Transverse colon (tissue), 4 donors: Measurements from ENCODE around the gene TADA2A. TPM values are rescaled to one million over a fixed set of nuclear protein-coding genes. Genes with fewer than 3 reads are reported as not detected.

ENCODE experiments used
- DNase-seq: peaks from one replicate; pipeline ENCODE4 v3.0.0-alpha.2; 2019
- H3K27ac ChIP-seq, 4 donors: fragments of 200-600 bp; sonication (generic); 2 replicates each; pipeline ENCODE4 v1.5.1; 2016 to 2018; ENCODE audit warnings: inconsistent platforms in 4 of 4
- H3K27me3 ChIP-seq: fragments of 200-600 bp; sonication (generic); 2 replicates; pipeline ENCODE4 v1.5.1; 2017; ENCODE audit warnings: inconsistent platforms
- H3K36me3 ChIP-seq, 4 donors: fragments of 200-600 bp; sonication (generic); 2 replicates each; pipeline ENCODE4 v1.5.1; 2017 to 2019; ENCODE audit warnings: inconsistent platforms in 4 of 4
- H3K4me1 ChIP-seq, 4 donors: fragments of 200-600 bp; sonication (generic); 2 replicates each; pipeline ENCODE4 v1.5.1; 2017 to 2020; ENCODE audit warnings: inconsistent platforms in 4 of 4
- H3K4me3 ChIP-seq, 4 donors: fragments of 200-600 bp; sonication (generic); 1 replicate in 1 of 4; 2 replicates in 3 of 4; pipeline versions ENCODE4 v1.5.1 to v1.6.1; 2017 to 2019; ENCODE audit warnings: inconsistent platforms in 4 of 4
- H3K9me3 ChIP-seq, 2 donors: fragments of 200-600 bp; sonication (generic); 2 replicates each; pipeline ENCODE4 v1.5.1; 2017 to 2019; ENCODE audit warnings: inconsistent platforms in 2 of 2
- EP300 ChIP-seq: sonication (generic); formaldehyde crosslinking; IDR thresholded peaks from one replicate; pipeline ENCODE4 v1.6.1; 2017; ENCODE audit warnings: antibody characterized with exemption, low read depth
- POLR2A ChIP-seq: fragments of 450-650 bp; IDR thresholded peaks from one replicate; pipeline ENCODE4 v1.6.1; 2016; ENCODE audit warnings: antibody characterized with exemption, mild to moderate bottlenecking, moderate library complexity
- POLR2AphosphoS5 ChIP-seq, 3 donors: sonication (generic); formaldehyde crosslinking; IDR thresholded peaks; one replicate each; pipeline ENCODE4 v1.6.1; 2016; ENCODE audit warnings: antibody characterized with exemption in 3 of 3
- WGBS, 2 donors: methylation state at CpG; one replicate each; pipeline ENCODE4 v1.1.5; 2018; ENCODE audit warnings: low coverage in 1 of 2; 5-methylcytosine and 5-hydroxymethylcytosine counted together
- in situ Hi-C, 4 donors: fragments of 200-750 bp; cut with MboI; loops; one replicate each; pipeline versions ENCODE4 v1.15.0 to v1.15.1; 2017; ENCODE audit warnings: low sequenced_read_pairs in 3 of 4, low pct_ligation_motif_present in 1 of 4, low pct_unique_long_range_greater_than_20kb in 1 of 4
- intact Hi-C: fragments of 100-400 bp; cut with DNase I; formaldehyde crosslinking; loops from one replicate; pipeline ENCODE4 v1.15.1; 2023; ENCODE audit warnings: low total_unique reads
- total RNA-seq, 4 donors: library from RNA; depleted of rRNA; stranded (reverse); fragments of >200 nt; gene quantifications; one replicate each; pipeline ENCODE4 v1.1.0, GENCODE V29; 2016
- TF ChIP-seq, protein P1 (sequence below), 5 experiments: fragments of 200-600 bp in 3 of 5; fragments of 450-650 bp in 2 of 5; sonication (generic) in 3 of 5; IDR thresholded peaks; 1 replicate in 2 of 5; 2 replicates in 3 of 5; pipeline ENCODE4 v1.5.1; 2016 to 2017; ENCODE audit warnings: antibody characterized with exemption in 5 of 5, inconsistent platforms in 3 of 5, mild to moderate bottlenecking in 2 of 5, moderate library complexity in 1 of 5

The TADA2A gene
- total RNA-seq, 4 donors from 2014 or later, result 8.3 to 26.6 (median 12.4) TPM

DNA sequence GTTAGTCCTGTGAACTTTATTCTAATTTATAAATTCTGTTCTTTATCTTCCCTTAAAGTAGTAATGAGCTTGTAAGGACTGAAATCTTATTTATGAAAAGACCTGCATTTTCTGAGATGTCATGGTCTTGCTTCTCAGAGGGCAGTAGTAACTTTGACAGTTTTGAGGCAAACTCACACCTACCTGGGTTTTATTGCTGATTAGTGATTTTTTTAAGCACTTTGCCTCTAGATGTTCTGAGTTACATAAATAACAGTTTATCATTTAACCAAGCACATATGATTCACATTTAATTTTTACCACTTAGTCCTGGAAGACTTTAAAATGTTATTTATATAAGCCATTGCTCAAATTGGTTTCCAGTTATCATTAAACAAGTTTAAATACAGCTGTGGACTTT, 93.7 kb downstream of the TADA2A start:
- TF ChIP-seq POLR2AphosphoS5 (IDR thresholded peaks at IDR 0.05), result no peak
- no peak for TF ChIP-seq POLR2A
- TF ChIP-seq, protein P1, sequence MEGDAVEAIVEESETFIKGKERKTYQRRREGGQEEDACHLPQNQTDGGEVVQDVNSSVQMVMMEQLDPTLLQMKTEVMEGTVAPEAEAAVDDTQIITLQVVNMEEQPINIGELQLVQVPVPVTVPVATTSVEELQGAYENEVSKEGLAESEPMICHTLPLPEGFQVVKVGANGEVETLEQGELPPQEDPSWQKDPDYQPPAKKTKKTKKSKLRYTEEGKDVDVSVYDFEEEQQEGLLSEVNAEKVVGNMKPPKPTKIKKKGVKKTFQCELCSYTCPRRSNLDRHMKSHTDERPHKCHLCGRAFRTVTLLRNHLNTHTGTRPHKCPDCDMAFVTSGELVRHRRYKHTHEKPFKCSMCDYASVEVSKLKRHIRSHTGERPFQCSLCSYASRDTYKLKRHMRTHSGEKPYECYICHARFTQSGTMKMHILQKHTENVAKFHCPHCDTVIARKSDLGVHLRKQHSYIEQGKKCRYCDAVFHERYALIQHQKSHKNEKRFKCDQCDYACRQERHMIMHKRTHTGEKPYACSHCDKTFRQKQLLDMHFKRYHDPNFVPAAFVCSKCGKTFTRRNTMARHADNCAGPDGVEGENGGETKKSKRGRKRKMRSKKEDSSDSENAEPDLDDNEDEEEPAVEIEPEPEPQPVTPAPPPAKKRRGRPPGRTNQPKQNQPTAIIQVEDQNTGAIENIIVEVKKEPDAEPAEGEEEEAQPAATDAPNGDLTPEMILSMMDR (IDR thresholded peaks at IDR 0.05), result no peak
- no peak for TF ChIP-seq EP300
- intact Hi-C loops (no loop called here), in situ Hi-C loops (no loop called here)
- H3K9me3 ChIP-seq, result no peaks in the 10 kb centered on the region
- no peaks in the 10 kb centered on the region for H3K4me1 ChIP-seq
- no peak overlapping the region for H3K27ac ChIP-seq
- H3K4me3 ChIP-seq, result no peak overlapping the region
- no peak for DNase-seq
- H3K27me3 ChIP-seq, result no peaks in the 10 kb centered on the region
- no peaks in the 10 kb centered on the region for H3K36me3 ChIP-seq

DNA sequence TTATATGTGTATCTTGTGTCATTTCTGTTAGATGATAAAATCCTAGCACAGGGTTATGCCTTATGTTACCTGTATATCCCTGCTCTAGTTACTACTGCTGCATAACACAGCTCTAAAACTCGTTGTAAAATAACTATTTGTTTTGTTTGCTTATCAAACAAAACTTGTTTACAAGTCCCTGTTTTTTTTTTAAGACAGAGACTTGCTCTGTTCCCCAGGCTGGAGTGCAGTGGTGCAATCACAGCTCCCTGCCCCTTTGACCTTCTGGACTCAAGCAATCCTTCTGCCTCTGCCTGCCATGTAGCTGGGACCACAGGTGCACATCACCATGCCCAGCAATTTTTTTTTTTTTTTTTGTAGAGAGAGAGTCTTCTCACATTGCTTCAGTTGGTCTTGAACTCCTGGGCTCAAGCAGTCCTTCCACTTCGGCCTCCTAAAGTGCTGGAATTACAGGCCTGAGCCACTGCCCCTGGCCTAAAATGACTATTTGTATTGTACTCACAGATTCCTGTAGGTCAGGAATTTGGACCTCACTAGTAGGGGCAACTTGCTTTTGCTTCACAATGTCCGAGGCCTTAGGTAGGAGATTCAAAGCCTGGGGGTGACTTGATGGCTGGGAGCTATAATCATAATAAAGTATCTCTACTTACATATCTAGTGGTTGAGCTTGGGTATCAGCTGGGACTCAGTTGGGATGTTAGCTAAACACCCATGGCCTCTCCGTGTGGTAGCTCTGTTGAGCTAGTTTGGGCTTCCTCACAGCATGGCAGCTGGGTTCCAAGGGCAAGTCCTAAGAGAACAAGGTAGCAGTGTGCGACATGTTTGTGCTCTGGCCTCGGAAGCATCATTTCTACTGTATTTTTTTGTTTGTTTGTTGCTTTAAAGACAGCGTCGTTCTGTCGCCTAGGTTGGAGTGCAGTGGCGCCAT, 95.6 kb downstream of the TADA2A start:
- Histone ChIP-seq H3K9me3 (no peaks in the 10 kb centered on the region), H3K4me1 (no peaks in the 10 kb centered on the region), H3K27ac (no peak overlapping the region), H3K27me3 (no peaks in the 10 kb centered on the region), H3K4me3 (no peak overlapping the region), H3K36me3 (no peaks in the 10 kb centered on the region)
- TF ChIP-seq EP300 (no peak), POLR2AphosphoS5 (IDR thresholded peaks at IDR 0.05) (no peak), POLR2A (no peak)
- TF ChIP-seq, protein P1 (IDR thresholded peaks at IDR 0.05), result no peak
- DNase-seq, result no peak
- 11 to 90% methylated on average over 1 to 10 of the region's 10 CpGs for WGBS, 2 donors
- intact Hi-C loops (no loop called here), in situ Hi-C loops (no loop called here)

DNA sequence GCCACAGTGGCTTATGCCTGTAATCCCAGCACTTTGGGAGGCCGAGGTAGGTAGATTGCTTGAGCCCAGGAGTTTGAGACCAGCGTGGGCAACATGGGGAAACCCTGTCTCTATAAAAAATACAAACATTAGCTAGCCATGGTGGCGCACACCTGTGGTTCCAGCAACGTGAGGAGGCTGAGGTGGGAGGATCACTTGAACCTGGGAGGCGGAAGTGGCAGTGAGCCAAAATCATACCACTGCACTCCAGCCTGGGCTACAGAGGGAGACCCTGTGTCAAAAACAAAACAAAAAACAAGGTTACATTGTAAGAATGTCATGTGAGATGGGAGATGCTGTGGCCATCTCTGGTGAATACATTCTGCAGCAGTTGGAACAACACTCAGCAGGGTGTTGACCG, 96.5 kb downstream of the TADA2A start:
- intact Hi-C loops, result no loop called here
- Histone ChIP-seq H3K4me3 (no peak overlapping the region), H3K9me3 (no peaks in the 10 kb centered on the region), H3K27ac (no peak overlapping the region), H3K27me3 (no peaks in the 10 kb centered on the region), H3K4me1 (no peaks in the 10 kb centered on the region), H3K36me3 (no peaks in the 10 kb centered on the region)
- DNase-seq, result no peak
- 95 to 100% methylated on average over 2 to 6 of the region's 6 CpGs for WGBS, 2 donors
- in situ Hi-C loops, result no loop called here
- no peak for TF ChIP-seq EP300
- TF ChIP-seq, protein P1 (IDR thresholded peaks at IDR 0.05), result no peak
- TF ChIP-seq POLR2A, result no peak
- TF ChIP-seq POLR2AphosphoS5 (IDR thresholded peaks at IDR 0.05), result no peak

DNA sequence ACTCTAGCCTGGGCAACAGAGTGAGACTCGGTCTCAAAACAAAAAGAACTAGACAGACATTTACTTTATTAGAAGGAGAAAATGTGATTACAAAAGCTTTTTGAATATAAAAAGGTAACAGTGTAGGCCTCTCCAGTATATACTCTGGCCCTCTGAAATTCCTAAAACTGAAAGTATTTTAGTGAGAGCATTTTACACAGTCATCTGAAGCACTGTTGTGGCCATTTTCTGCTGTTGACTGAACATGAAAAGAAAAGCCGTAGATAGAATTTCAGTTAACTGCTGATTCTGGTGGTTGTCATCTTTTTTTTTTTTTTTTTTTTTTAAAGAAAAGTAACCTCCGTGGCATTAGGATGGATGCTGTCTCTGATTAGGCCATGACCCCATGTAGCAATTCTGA, 98.6 kb downstream of the TADA2A start:
- H3K4me1 ChIP-seq, result no peaks in the 10 kb centered on the region
- WGBS, 2 donors, result 89% methylated on average over 2 to 3 of the region's 3 CpGs
- H3K27ac ChIP-seq, result no peak overlapping the region
- in situ Hi-C loops (no loop called here), intact Hi-C loops (no loop called here)
- no peak for DNase-seq
- TF ChIP-seq, protein P1 (IDR thresholded peaks at IDR 0.05), result no peak
- TF ChIP-seq POLR2A, result no peak
- no peak for TF ChIP-seq POLR2AphosphoS5 (IDR thresholded peaks at IDR 0.05)
- no peak for TF ChIP-seq EP300
- no peaks in the 10 kb centered on the region for H3K9me3 ChIP-seq
- H3K27me3 ChIP-seq, result no peaks in the 10 kb centered on the region
- H3K4me3 ChIP-seq, result no peak overlapping the region
- no peaks in the 10 kb centered on the region for H3K36me3 ChIP-seq
